ENCODE results near the gene TF. TPM values are rescaled to one million over a fixed set of nuclear protein-coding genes. Genes with fewer than 3 reads are reported as not detected.

The TF gene
- total and polyA plus RNA-seq, 4 donors, result 5,045 to 9,659 (median 6,266) TPM

DNA sequence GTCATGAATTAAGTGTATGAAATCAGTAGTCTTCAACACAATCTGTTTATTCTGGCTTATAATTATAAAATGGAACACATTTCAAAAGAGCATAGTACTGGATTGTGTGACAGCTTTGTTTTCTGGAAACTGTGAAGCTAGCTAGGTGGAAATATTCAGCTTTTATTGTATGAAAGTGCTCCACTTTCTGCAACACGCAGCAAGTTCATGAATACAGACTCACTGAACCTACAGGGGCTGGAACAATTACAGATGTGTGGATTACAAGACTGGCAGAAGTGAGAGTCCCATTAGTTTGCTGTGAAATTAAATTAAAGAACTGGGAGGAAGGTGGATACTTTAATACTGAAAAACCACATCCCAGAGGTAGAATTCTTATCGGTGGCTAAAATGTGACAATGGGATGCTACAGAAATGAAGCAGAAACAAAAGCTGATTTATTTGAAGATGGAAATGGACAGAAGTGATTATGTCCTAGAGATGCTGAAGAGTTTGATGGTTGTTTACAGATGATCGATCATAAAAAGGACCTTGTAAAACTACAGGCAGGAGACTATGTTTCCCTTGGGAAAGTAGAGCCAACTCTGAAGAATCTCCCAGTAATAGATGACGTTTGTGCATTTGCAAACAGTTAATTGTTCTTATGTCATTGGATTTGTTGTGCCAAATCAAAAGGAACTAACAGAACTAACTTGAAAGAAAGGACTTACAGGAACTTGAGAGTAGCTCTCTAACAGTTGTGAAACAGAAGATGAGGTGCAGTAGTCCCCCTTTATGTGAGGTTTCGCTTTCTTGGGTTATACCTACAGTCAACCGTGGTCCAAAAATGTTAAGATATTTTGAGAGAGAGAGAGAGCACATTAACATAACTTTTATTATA lies 15.7 kb downstream of the TF start:
- peaks cover 10 to 89% (median 75%) of the 10 kb centered on the region in 4 donors for H3K36me3 ChIP-seq (ENCODE audit: control insufficient read depth in 4 of 4, insufficient read depth in 3 of 4, low read depth in 1 of 4, low read length in 3 of 4)
- no peak overlapping the region for H3K27ac ChIP-seq (ENCODE audit: low read depth in 1 of 2, low read length in 2 of 2)
- DNase-seq (ENCODE audit: low spot score), result no peak
- H3K4me1 ChIP-seq (ENCODE audit: control insufficient read depth in 4 of 4, insufficient read depth in 4 of 4, low read length in 3 of 4), result peaks cover 0 to 13% (median 2%) of the 10 kb centered on the region in 4 donors
- H3K9me3 ChIP-seq (ENCODE audit: control insufficient read depth in 4 of 4, low read length in 3 of 4), result no peaks in the 10 kb centered on the region
- WGBS, result 52% methylated on average over 6 of the region's 6 CpGs
- TF ChIP-seq JUND (IDR thresholded peaks at IDR 0.05) (peak in 1 of 2 donors; percentile 49), FOXA2 (IDR thresholded peaks at IDR 0.05) (peak; percentile 73), EGR1 (IDR thresholded peaks at IDR 0.05; ENCODE audit: low read depth in 2 of 2) (peak in 1 of 2 donors; percentile 11), TAF1 (conservative IDR thresholded peaks at IDR 0.05) (no peak), NR2F2 (IDR thresholded peaks at IDR 0.05) (no peak)
- TF ChIP-seq, protein P1, sequence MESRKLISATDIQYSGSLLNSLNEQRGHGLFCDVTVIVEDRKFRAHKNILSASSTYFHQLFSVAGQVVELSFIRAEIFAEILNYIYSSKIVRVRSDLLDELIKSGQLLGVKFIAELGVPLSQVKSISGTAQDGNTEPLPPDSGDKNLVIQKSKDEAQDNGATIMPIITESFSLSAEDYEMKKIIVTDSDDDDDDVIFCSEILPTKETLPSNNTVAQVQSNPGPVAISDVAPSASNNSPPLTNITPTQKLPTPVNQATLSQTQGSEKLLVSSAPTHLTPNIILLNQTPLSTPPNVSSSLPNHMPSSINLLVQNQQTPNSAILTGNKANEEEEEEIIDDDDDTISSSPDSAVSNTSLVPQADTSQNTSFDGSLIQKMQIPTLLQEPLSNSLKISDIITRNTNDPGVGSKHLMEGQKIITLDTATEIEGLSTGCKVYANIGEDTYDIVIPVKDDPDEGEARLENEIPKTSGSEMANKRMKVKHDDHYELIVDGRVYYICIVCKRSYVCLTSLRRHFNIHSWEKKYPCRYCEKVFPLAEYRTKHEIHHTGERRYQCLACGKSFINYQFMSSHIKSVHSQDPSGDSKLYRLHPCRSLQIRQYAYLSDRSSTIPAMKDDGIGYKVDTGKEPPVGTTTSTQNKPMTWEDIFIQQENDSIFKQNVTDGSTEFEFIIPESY (IDR thresholded peaks at IDR 0.05), result peak; percentile 33
- TF ChIP-seq, protein P2, sequence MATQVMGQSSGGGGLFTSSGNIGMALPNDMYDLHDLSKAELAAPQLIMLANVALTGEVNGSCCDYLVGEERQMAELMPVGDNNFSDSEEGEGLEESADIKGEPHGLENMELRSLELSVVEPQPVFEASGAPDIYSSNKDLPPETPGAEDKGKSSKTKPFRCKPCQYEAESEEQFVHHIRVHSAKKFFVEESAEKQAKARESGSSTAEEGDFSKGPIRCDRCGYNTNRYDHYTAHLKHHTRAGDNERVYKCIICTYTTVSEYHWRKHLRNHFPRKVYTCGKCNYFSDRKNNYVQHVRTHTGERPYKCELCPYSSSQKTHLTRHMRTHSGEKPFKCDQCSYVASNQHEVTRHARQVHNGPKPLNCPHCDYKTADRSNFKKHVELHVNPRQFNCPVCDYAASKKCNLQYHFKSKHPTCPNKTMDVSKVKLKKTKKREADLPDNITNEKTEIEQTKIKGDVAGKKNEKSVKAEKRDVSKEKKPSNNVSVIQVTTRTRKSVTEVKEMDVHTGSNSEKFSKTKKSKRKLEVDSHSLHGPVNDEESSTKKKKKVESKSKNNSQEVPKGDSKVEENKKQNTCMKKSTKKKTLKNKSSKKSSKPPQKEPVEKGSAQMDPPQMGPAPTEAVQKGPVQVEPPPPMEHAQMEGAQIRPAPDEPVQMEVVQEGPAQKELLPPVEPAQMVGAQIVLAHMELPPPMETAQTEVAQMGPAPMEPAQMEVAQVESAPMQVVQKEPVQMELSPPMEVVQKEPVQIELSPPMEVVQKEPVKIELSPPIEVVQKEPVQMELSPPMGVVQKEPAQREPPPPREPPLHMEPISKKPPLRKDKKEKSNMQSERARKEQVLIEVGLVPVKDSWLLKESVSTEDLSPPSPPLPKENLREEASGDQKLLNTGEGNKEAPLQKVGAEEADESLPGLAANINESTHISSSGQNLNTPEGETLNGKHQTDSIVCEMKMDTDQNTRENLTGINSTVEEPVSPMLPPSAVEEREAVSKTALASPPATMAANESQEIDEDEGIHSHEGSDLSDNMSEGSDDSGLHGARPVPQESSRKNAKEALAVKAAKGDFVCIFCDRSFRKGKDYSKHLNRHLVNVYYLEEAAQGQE (IDR thresholded peaks at IDR 0.05), result peak; percentile 1
- TF ChIP-seq, protein P3, sequence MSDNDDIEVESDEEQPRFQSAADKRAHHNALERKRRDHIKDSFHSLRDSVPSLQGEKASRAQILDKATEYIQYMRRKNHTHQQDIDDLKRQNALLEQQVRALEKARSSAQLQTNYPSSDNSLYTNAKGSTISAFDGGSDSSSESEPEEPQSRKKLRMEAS (IDR thresholded peaks at IDR 0.05), result peak; percentile 47
- TF ChIP-seq, protein P4, sequence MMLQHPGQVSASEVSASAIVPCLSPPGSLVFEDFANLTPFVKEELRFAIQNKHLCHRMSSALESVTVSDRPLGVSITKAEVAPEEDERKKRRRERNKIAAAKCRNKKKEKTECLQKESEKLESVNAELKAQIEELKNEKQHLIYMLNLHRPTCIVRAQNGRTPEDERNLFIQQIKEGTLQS (IDR thresholded peaks at IDR 0.05), result no peak
- H3K9ac ChIP-seq (ENCODE audit: low read depth in 1 of 2, low read length in 2 of 2), result no peak overlapping the region
- H3K27me3 ChIP-seq (ENCODE audit: control insufficient read depth in 4 of 4, insufficient read depth in 4 of 4, low read length in 3 of 4), result no peaks in the 10 kb centered on the region
- no peak overlapping the region for H3K4me3 ChIP-seq (ENCODE audit: low read depth in 1 of 3, low read length in 3 of 3)

DNA sequence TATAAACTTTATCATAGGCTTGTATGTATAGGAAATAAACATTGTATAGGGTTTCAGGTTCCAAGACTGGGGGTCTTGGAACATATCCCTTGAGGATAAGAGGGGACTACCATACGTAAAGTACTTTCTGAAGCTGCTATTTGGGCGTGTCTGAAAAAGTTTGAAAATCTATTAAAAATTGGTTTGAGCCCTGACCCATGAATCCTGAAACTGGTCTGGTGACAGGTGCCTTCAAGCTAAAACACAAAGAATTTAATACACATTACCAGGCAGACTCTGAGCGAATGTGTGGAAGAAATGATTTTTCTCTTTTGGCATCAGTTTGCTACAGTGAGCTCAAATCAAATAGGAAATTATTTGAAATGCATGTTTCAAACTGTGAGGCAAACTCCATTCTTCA lies 16.3 kb downstream of the TF start:
- H3K27me3 ChIP-seq (ENCODE audit: control insufficient read depth in 4 of 4, insufficient read depth in 4 of 4, low read length in 3 of 4), result no peaks in the 10 kb centered on the region
- H3K27ac ChIP-seq (ENCODE audit: low read depth in 1 of 2, low read length in 2 of 2), result no peak overlapping the region
- H3K36me3 ChIP-seq (ENCODE audit: control insufficient read depth in 4 of 4, insufficient read depth in 3 of 4, low read depth in 1 of 4, low read length in 3 of 4), result peaks cover 10 to 89% (median 76%) of the 10 kb centered on the region in 4 donors
- WGBS, result 85% methylated on average over 3 of the region's 3 CpGs
- H3K9me3 ChIP-seq (ENCODE audit: control insufficient read depth in 4 of 4, low read length in 3 of 4), result no peaks in the 10 kb centered on the region
- no peak overlapping the region for H3K9ac ChIP-seq (ENCODE audit: low read depth in 1 of 2, low read length in 2 of 2)
- H3K4me1 ChIP-seq (ENCODE audit: control insufficient read depth in 4 of 4, insufficient read depth in 4 of 4, low read length in 3 of 4), result peaks cover 0 to 13% (median 2%) of the 10 kb centered on the region in 4 donors
- no peak for DNase-seq (ENCODE audit: low spot score)
- H3K4me3 ChIP-seq (ENCODE audit: low read depth in 1 of 3, low read length in 3 of 3), result no peak overlapping the region
- TF ChIP-seq HNF4G (IDR thresholded peaks at IDR 0.05) (no peak), RAD21 (IDR thresholded peaks at IDR 0.05) (no peak), YY1 (IDR thresholded peaks at IDR 0.05) (no peak), JUND (IDR thresholded peaks at IDR 0.05) (no peak), TAF1 (conservative IDR thresholded peaks at IDR 0.05) (no peak), GABPA (IDR thresholded peaks at IDR 0.05 in 1 of 2, conservative IDR thresholded peaks at IDR 0.05 in 1 of 2) (no peak), RXRA (IDR thresholded peaks at IDR 0.05) (no peak), EGR1 (IDR thresholded peaks at IDR 0.05; ENCODE audit: low read depth in 2 of 2) (no peak)
- TF ChIP-seq, protein P1 (IDR thresholded peaks at IDR 0.05), result no peak
- TF ChIP-seq, protein P5, sequence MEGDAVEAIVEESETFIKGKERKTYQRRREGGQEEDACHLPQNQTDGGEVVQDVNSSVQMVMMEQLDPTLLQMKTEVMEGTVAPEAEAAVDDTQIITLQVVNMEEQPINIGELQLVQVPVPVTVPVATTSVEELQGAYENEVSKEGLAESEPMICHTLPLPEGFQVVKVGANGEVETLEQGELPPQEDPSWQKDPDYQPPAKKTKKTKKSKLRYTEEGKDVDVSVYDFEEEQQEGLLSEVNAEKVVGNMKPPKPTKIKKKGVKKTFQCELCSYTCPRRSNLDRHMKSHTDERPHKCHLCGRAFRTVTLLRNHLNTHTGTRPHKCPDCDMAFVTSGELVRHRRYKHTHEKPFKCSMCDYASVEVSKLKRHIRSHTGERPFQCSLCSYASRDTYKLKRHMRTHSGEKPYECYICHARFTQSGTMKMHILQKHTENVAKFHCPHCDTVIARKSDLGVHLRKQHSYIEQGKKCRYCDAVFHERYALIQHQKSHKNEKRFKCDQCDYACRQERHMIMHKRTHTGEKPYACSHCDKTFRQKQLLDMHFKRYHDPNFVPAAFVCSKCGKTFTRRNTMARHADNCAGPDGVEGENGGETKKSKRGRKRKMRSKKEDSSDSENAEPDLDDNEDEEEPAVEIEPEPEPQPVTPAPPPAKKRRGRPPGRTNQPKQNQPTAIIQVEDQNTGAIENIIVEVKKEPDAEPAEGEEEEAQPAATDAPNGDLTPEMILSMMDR (IDR thresholded peaks at IDR 0.05; ENCODE audit: low read depth, low read length, missing input control), result no peak
- TF ChIP-seq, protein P4 (IDR thresholded peaks at IDR 0.05), result no peak
- TF ChIP-seq, protein P2 (IDR thresholded peaks at IDR 0.05), result no peak
